Inflammatory macrophage treated with lipopolysaccharide for 1 hour (primary cell): ENCODE results near the gene TBXA2R.
"Not testable (repeated sequence)": the region's sequence is repeated elsewhere in the genome, so short reads cannot be mapped to it uniquely, and the experiment has no call there.

ENCODE experiments used
- DNase-seq, 2 donors: peaks; one replicate each; pipeline ENCODE4 v3.0.0-alpha.2; 2020 to 2022

The TBXA2R gene

GRCh38 chr19:3606690-3607289 lies at the start of gene TBXA2R:
TBXA2R (minus strand) TSS chr19:3606875; CDS start chr19:3600634, 6,241 bp downstream.
- peak; percentile 41 to 59 for DNase-seq

GRCh38 chr19:3656073-3656746 lies 49.5 kb upstream of the TBXA2R start:
- no peak for DNase-seq

- no peak for DNase-seq
Measured at GRCh38 chr19:3655402-3656072, 48.9 kb upstream of the TBXA2R start.

GRCh38 chr19:3653865-3654513 lies 47.3 kb upstream of the TBXA2R start:
- no peak for DNase-seq

- no peak for DNase-seq
Measured at GRCh38 chr19:3653081-3653795, 46.6 kb upstream of the TBXA2R start.

GRCh38 chr19:3652422-3652821 lies 45.7 kb upstream of the TBXA2R start:
- no peak for DNase-seq

- no peak for DNase-seq
Measured at GRCh38 chr19:3651684-3652083, 45.0 kb upstream of the TBXA2R start.

- no peak for DNase-seq
Measured at GRCh38 chr19:3649888-3650287, 43.2 kb upstream of the TBXA2R start.

- no peak for DNase-seq
Measured at GRCh38 chr19:3648037-3648905, 41.6 kb upstream of the TBXA2R start.

- not testable (repeated sequence) for DNase-seq
Measured at GRCh38 chr19:3647102-3647501, 40.4 kb upstream of the TBXA2R start.

GRCh38 chr19:3646336-3647092 lies 39.8 kb upstream of the TBXA2R start:
- no peak for DNase-seq

GRCh38 chr19:3645726-3646125 lies 39.1 kb upstream of the TBXA2R start:
- no peak for DNase-seq

- no peak for DNase-seq
Measured at GRCh38 chr19:3645067-3645396, 38.4 kb upstream of the TBXA2R start.

GRCh38 chr19:3644351-3645066 lies 37.8 kb upstream of the TBXA2R start:
- no peak for DNase-seq

GRCh38 chr19:3643674-3644313 lies 37.1 kb upstream of the TBXA2R start:
- no peak for DNase-seq

- peak in 1 of 2 donors; percentile 5 for DNase-seq
Measured at GRCh38 chr19:3642987-3643673, 36.5 kb upstream of the TBXA2R start.

- DNase-seq, result no peak
Measured at GRCh38 chr19:3642296-3642695, 35.6 kb upstream of the TBXA2R start.

- DNase-seq, result no peak
Measured at GRCh38 chr19:3641515-3642269, 35.0 kb upstream of the TBXA2R start.

GRCh38 chr19:3639479-3639878 lies 32.8 kb upstream of the TBXA2R start:
- no peak for DNase-seq
